Fibroblast of pulmonary artery (primary cell): Measurements from ENCODE around the gene ACVR2A.
A peak's percentile ranks its signal among the peaks of the same experiment; 100 is the strongest.

Experiments
- DNase-seq: peaks from one replicate; pipeline ENCODE4 v3.0.0-alpha.2; 2010; ENCODE audit warnings: low read depth
- H3K4me3 ChIP-seq: replicated peaks from 2 replicates; pipeline ENCODE4 v1.5.1; 2011; ENCODE audit warnings: low read depth, mild to moderate bottlenecking, control low read depth, low read length, moderate library complexity
- TF ChIP-seq, protein P1 (sequence below): IDR thresholded peaks from 2 replicates; pipeline ENCODE4 v1.5.1; 2011; ENCODE audit warnings: mild to moderate bottlenecking, control low read depth, low read length, inconsistent platforms; ENCODE audit errors: missing control alignments

Gene ACVR2A

DNA sequence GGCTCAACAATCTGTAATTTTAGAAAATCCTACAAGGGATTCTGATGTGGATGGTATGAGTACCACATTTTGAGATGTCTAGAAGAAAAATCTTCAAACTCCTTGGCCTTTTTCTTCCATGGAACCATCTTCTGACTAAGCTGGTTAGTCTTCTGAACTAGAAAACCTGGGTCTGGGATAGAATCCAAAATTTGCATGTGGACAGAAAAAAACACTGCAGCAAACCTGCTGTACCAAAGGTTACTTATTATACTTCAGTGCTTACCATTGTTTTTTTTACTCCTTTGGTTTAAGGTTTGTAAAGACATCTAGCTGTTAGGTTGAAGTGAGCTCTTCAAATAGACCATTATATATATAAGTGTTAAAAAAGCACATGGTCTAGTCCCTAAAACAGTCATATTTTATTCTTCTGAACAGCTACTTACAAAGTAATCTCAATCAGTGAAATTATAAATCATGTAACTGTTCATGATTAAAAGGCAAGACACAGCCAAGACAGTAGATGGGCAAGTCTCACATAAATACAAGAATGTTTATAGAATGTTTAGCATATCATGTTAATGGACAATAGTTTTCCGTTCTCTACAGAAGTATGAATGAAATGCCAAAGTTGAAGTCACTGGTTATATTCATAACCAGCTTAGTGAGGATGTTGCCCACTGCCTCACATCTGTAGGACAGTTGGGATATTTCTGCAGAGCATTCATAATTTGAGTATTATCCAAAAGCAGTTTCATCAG is 90.2 kb downstream of the ACVR2A start:
- TF ChIP-seq, protein P1, sequence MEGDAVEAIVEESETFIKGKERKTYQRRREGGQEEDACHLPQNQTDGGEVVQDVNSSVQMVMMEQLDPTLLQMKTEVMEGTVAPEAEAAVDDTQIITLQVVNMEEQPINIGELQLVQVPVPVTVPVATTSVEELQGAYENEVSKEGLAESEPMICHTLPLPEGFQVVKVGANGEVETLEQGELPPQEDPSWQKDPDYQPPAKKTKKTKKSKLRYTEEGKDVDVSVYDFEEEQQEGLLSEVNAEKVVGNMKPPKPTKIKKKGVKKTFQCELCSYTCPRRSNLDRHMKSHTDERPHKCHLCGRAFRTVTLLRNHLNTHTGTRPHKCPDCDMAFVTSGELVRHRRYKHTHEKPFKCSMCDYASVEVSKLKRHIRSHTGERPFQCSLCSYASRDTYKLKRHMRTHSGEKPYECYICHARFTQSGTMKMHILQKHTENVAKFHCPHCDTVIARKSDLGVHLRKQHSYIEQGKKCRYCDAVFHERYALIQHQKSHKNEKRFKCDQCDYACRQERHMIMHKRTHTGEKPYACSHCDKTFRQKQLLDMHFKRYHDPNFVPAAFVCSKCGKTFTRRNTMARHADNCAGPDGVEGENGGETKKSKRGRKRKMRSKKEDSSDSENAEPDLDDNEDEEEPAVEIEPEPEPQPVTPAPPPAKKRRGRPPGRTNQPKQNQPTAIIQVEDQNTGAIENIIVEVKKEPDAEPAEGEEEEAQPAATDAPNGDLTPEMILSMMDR = no peak
- H3K4me3 ChIP-seq = no peak overlapping the region
- DNase-seq = no peak

DNA sequence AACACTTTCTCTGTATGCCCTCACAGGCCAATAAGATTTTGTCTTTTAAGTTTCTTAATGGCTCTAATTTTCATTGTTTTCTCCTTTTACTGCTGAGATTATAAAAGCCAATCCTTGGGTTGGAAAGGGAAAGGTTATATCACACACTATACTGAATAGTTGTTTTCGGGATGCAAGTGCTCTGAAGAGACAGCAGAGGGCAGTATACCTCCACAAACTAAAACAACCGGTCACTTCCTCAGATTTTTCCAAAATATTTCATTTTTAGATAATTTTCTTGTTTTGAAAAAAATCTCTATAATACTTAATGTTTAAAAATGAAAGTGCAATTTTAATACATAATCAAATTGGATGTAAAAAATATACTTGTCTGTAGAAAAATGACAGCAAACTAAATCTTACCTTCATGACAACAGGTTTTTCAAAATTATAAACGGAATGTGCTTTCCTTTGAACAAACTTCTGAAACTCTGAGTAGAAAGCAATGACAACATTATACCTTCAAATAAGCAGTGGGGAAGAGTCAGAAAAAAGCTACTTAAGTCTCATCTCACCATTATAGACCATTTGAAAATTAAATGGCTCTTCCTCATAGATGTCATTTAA is 93.0 kb downstream of the ACVR2A start:
- DNase-seq = peak; percentile 58

DNA sequence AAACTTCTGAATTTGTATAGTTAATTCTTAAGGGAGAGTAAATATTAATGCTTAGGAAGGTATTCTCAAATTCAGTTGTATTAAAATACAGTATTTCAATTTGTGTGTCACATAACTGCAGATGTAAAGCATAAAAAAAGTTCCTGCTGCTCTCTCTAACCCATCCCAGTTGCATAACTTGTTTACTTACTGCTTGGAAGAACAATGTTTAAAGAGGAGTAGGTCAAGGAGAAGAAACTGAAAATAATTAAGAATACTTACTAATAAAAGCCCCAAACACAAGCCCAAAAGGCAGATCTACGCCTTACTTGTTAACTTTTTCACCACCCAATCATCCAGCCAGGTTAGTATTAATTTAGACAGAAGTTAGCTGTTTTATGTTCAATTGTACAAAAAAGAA is 94.5 kb downstream of the ACVR2A start:
- DNase-seq = no peak
- TF ChIP-seq, protein P1 = no peak
- no peak overlapping the region for H3K4me3 ChIP-seq

More for the DNA sequence above, 93.0 kb downstream of the ACVR2A start:
- H3K4me3 ChIP-seq = no peak overlapping the region
- TF ChIP-seq, protein P1 = peak; percentile 88

DNA sequence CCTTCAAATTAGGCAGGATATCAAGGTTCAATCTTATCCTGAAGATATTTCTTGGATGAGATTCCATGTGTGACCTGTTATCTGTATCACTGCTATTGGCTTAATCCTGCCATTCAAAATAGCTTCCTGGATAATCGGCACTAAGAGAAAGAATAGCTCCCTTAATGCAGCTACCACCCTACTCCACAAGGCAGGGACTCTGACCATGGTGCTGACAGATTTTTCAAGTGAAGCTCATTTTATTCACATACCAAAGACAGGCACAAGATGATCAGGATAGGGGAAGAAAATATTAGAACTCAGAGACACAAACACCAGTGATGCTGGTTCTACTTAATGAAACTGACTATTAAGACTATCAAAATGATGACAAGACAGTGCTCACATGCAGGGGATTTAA is 100.8 kb downstream of the ACVR2A start:
- TF ChIP-seq, protein P1 = no peak
- H3K4me3 ChIP-seq = no peak overlapping the region
- DNase-seq = peak; percentile 56

DNA sequence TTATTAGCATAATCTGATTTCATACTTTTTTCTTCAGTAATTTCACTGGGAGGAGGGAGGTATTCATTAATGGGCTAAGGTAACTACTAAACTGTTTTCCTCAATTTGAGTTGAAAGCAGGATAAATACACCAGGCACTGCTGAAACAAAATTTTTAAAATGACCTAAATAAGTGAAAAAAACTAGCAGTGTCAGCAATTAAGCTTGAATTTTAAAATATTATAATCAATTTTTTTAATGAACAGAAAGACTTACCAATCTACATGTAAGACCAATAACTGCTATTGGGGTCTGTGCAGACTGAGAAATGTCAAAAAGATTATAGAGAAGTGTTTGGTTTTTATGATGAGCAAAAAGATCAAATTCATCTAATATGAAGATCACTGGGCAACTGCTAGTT is 107.3 kb downstream of the ACVR2A start:
- TF ChIP-seq, protein P1 = no peak
- no peak for DNase-seq
- no peak overlapping the region for H3K4me3 ChIP-seq

DNA sequence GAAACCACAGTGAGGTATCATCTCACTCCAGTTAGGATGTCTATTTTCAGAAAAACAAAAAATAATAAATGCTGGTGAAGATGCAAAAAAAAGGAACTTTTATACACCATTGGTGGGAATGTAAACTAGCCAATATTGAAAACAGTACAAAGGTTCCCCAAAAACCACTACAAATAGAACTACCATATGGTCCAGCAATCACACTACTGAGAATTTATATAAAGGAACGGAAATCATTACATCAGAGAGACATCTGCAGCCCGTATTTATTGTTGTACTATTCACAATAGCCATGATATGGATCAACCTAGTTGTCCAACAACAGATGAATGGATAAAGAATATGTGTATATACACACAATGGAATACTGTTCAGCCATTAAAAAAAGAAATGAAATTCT is 123.7 kb downstream of the ACVR2A start:
- H3K4me3 ChIP-seq = no peak overlapping the region
- TF ChIP-seq, protein P1 = no peak
- no peak for DNase-seq
